ENCODE data around the gene BAIAP2L2.

The BAIAP2L2 gene

DNA sequence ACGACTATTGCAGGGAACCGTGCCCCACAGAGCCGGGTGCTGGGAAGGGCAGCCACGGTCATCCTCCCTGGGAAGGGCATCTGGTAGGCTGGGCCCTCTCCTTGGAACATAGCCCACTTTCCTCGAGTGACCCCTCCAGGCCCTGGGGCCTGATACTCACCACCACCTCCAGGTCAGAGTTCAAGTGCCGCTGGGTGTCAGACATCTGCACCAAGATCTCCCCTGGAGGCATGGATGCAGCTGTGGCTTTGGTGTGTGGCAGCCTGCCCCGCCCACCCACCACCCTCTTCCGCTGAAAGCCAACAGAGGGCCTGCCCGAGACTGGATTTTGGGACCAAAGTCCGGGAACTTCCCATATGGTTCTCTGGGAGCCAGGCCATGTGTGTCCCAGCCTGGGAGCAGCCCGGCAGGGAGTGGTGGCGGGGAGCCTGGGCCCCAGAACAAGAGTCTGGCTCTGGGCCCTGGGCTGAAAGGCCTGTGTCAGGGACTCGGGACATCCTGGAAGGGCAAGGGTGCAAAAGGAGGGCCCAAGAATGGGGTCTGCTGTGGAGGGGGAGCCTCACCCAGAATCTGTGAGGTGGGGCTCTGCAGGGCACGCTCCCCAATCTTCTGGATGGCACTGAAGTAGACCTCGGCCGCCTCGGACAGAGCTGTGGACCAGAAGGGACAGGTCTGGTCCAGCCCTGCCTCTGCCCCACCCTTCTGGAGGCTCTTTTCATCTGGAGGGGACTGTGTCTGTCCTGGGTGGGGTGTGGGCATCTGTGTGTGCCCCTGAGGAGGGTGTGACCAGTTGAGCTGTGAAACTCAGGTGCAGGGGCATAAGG, 2.6 kb downstream of the BAIAP2L2 start:
- DNase-seq (ENCODE audit: low read depth in 2 of 2) = no peak

GRCh38 chr22:38106814-38107578, 3.5 kb downstream of the BAIAP2L2 start:
- DNase-seq (ENCODE audit: low read depth in 2 of 2) = no peak

GRCh38 chr22:38104084-38104483, 6.4 kb downstream of the BAIAP2L2 start:
- no peak for DNase-seq (ENCODE audit: low read depth in 2 of 2)

DNA sequence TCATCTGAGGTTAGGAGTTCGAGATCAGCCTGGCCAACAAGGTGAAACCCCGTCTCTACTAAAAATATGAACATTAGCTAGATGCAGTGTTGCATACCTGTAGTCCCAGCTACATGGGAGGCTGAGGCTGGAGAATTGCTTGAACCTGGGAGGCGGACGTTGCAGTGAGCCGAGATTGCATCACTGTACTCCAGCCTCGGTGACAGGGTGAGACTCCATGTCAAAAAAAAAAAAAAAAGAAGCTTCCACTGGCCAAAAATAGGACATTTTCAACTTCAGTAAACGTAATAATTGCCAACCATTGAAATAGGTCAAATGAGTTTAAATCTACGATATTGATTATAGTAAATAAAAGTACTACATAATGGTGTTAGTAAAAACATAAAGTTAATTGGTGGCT, 6.8 kb downstream of the BAIAP2L2 start:
- no peak for DNase-seq (ENCODE audit: low read depth in 2 of 2)

DNA sequence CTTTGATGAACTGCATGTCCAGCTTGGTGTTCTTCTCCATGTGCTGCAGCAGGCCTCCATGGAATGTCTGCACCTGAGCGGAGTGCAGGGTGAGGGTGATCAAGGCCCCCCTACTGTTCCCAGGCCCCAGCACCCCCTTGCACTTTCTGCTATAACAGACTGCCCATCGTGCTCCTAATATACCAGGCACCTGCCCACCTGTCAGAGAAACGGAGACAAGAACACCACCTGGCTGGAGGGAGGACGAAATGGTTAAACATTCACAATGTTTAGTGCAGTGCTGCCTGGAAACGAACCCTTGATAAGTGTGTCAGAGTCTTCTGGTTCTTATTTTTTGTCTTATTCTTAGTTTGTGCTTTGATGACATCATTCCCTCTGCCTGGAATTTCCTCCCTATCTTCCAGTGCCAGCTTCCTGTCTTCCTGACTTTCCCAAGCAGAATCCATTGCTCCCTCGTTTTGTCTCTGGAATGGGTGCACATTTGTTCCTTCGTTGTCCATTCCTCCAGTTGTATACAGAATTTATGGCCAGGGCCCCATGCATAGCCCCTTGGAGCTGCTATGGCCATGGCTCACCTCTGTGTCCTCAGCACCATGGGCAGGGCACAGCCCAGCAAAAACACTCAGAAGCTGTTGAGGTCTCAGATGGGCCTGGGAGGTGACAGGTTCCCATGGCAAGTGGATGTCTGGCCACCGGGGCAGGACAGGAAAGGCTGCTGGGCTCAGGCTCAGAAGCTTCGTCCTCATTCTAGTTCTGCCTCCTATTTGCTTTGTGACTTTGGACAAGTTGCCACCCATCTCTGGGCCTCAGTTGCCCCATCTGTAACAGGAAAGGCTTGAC, 11.9 kb downstream of the BAIAP2L2 start:
- no peak for DNase-seq (ENCODE audit: low read depth in 2 of 2)

GRCh38 chr22:38097557-38098409, 12.7 kb downstream of the BAIAP2L2 start:
- no peak for DNase-seq (ENCODE audit: low read depth in 2 of 2)

DNA sequence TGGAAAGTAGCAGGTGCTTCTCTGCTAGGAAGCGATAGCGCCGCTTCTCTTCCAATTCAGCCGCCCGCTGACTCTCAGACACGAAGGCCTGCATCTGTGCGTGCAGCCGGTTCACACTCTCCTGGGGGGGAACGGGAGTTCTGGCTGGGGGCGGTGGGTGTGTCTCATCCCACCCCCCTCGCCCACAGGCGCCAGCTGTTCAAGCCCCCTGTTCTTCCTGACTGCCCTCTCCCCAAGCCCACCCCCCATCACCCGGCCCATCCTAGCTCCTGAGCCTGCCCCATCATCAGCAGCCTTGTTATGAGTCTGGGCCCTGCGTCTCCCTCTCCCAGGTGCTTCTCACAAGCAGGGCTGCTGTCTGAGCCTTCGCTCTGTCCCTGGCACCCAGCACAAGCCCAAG, 13.4 kb downstream of the BAIAP2L2 start:
- no peak for DNase-seq (ENCODE audit: low read depth in 2 of 2)

- no peak for DNase-seq (ENCODE audit: low read depth in 2 of 2)
These were observed 21.0 kb downstream of the BAIAP2L2 start for GRCh38 chr22:38089474-38089851.

GRCh38 chr22:38088629-38089473, 21.6 kb downstream of the BAIAP2L2 start:
- DNase-seq (ENCODE audit: low read depth in 2 of 2) = no peak

GRCh38 chr22:38087855-38088254, 22.6 kb downstream of the BAIAP2L2 start:
- DNase-seq (ENCODE audit: low read depth in 2 of 2) = no peak

DNA sequence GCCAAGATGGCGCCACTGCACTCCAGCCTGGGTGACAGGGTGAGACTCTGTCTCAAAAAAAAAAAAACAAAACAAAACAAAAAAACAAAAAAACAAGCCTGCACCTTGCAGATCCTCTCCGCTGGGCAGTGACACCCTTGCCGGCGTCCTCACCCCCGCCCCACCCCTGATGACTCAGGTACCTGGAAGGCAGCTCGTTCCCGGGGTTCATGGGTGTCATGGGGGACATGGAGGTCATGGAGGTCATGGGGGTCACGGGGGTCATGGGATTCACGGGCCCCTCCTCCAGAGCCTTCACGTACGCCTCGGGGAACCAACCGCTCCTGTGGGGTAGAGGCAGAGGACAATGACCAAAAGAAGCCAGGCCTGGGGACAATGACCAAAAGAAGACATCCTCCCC, 23.5 kb downstream of the BAIAP2L2 start:
- DNase-seq (ENCODE audit: low read depth in 2 of 2) = no peak

GRCh38 chr22:38086001-38086845, 24.3 kb downstream of the BAIAP2L2 start:
- no peak for DNase-seq (ENCODE audit: low read depth in 2 of 2)

DNA sequence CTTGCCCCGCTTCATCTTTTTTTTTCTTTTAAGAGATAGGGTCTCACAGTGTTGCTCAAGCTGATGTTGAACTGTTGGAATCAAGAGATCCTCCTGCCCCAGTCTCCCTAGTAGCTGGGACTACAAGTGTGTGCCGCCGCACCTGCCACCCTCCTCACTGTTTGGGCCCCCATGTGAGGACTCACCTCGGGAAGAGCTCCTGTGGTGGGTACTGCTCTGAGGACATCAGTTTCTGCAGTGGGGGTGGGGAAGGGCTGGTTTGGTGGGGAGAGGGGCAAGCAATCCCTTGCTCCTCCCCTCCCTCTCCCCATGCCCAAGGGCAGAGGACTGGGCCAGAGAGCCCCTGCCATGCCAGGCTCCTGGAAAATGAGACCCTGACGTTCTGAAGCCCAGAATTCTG, 25.0 kb downstream of the BAIAP2L2 start:
- DNase-seq (ENCODE audit: low read depth in 2 of 2) = no peak

DNA sequence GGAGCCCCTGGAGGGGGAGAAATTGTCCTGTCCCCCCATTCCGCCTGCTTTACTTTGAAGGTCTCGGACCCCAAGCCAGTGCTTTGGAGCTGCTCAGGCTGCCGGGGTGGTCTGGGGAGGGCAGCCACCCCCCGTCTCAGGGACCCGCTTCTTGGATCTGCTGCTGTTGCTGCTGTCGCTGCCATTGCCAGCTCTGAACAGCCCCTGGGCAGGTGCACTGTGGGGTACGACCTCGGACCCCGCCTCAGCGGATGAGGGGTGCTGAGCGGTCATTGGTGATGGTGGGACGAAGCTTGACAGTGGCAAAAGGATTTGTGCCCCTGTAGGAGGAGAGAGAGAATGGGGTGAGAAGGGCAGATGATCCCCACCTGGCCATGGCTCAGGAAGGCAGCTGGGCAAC, 25.4 kb downstream of the BAIAP2L2 start:
- no peak for DNase-seq (ENCODE audit: low read depth in 2 of 2)

- no peak for DNase-seq (ENCODE audit: low read depth in 2 of 2)
These were observed 26.4 kb downstream of the BAIAP2L2 start, which contains the start of gene SLC16A8 for GRCh38 chr22:38083931-38084631. SLC16A8 (minus strand) TSS chr22:38084184; CDS start chr22:38082873, 1,311 bp downstream.

DNA sequence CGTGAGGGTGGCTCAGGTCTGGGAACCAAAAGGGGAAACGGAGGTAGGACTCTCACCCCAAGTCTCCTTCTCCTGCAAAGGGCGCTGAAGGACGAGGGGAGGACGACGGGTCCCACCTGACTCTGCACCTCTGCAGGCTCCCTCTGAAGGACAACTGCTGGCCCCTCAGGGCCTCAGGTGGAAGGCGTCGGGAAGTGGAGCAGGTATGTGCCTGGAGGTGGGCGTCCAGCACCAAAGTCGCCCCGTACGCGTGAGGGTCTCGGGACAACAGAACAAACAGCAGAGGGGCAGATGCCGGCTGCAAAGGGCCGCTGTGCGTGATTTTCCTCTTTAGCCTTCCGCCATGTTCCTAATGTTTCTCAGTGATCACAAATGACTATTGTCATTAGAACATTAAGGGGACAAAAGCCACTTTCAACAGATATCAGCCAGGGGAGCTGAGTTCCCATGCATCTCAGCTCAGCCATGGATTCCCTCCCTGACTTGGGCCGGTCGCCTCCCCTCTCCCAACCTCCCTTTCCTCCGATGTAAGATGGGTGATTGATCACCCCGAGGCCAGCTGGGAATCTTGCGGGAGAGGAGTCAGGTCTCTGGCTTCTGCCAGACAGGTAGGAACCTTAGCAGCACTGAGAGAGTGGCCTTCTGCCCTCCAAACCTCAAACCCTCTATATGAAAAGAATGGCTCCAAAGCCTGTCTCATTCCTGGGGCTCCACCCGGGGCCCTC, 27.3 kb downstream of the BAIAP2L2 start:
- no peak for DNase-seq (ENCODE audit: low read depth in 2 of 2)

GRCh38 chr22:38081941-38082828, 28.3 kb downstream of the BAIAP2L2 start:
- peak in 1 of 2 donors; percentile 17 for DNase-seq (ENCODE audit: low read depth in 2 of 2)
